Measurements from ENCODE around the gene HSF5.

DNA sequence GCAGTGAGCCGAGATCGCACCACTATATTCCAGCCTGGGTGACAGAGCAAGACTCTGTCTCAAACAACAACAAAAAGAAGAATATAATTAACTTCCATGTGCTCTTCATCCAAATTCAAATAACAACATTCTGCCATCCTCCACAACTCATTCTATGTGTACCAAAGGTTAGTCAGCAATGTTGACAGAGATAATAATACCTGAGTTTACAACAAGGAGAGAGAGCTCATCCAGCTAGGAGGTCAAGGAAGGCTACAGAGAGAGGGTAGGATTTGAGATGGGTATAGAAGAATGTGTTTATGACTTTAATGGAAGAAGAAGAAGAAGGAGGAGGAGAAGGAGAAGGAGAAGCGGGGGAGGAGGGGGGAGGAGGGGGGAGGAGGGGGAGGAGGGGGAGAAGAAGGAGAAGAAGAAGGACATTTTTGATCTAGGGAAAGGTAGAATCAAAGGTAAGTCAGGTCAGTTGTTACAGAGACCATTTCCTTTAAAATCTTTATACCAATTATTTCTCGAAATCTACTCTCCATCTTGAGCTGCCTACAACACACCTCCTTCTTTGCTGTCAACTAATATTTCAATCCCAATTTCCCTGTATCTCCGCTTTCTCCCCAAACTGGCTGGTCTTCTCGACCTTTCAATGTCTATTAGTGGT is 10.1 kb upstream of the HSF5 start:
- no peak for TF ChIP-seq PATZ1 (CRISPR knock-in tag; IDR thresholded peaks at IDR 0.05; ENCODE audit: borderline replicate concordance)
- TF ChIP-seq SNAI2 (CRISPR knock-in tag; IDR thresholded peaks at IDR 0.05): no peak
- no peak for TF ChIP-seq TOX (CRISPR knock-in tag; IDR thresholded peaks at IDR 0.05; ENCODE audit: borderline replicate concordance)
- TF ChIP-seq ZNF8 (CRISPR knock-in tag; IDR thresholded peaks at IDR 0.05): no peak
- TF ChIP-seq CREB5 (CRISPR knock-in tag; IDR thresholded peaks at IDR 0.05; ENCODE audit: low read depth): no peak
- no peak for TF ChIP-seq POU6F1 (CRISPR knock-in tag; IDR thresholded peaks at IDR 0.05; ENCODE audit: borderline replicate concordance, low read depth)
- TF ChIP-seq RARB (CRISPR knock-in tag; IDR thresholded peaks at IDR 0.05): no peak
- TF ChIP-seq, protein P1, sequence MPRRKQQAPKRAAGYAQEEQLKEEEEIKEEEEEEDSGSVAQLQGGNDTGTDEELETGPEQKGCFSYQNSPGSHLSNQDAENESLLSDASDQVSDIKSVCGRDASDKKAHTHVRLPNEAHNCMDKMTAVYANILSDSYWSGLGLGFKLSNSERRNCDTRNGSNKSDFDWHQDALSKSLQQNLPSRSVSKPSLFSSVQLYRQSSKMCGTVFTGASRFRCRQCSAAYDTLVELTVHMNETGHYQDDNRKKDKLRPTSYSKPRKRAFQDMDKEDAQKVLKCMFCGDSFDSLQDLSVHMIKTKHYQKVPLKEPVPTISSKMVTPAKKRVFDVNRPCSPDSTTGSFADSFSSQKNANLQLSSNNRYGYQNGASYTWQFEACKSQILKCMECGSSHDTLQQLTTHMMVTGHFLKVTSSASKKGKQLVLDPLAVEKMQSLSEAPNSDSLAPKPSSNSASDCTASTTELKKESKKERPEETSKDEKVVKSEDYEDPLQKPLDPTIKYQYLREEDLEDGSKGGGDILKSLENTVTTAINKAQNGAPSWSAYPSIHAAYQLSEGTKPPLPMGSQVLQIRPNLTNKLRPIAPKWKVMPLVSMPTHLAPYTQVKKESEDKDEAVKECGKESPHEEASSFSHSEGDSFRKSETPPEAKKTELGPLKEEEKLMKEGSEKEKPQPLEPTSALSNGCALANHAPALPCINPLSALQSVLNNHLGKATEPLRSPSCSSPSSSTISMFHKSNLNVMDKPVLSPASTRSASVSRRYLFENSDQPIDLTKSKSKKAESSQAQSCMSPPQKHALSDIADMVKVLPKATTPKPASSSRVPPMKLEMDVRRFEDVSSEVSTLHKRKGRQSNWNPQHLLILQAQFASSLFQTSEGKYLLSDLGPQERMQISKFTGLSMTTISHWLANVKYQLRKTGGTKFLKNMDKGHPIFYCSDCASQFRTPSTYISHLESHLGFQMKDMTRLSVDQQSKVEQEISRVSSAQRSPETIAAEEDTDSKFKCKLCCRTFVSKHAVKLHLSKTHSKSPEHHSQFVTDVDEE (CRISPR knock-in tag; IDR thresholded peaks at IDR 0.05): no peak
- no peak for TF ChIP-seq ZFP30 (CRISPR knock-in tag; IDR thresholded peaks at IDR 0.05)
- no peak for TF ChIP-seq ZFP3 (CRISPR knock-in tag; IDR thresholded peaks at IDR 0.05)
- TF ChIP-seq, protein P2, sequence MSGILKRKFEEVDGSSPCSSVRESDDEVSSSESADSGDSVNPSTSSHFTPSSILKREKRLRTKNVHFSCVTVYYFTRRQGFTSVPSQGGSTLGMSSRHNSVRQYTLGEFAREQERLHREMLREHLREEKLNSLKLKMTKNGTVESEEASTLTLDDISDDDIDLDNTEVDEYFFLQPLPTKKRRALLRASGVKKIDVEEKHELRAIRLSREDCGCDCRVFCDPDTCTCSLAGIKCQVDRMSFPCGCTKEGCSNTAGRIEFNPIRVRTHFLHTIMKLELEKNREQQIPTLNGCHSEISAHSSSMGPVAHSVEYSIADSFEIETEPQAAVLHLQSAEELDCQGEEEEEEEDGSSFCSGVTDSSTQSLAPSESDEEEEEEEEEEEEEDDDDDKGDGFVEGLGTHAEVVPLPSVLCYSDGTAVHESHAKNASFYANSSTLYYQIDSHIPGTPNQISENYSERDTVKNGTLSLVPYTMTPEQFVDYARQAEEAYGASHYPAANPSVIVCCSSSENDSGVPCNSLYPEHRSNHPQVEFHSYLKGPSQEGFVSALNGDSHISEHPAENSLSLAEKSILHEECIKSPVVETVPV (CRISPR knock-in tag; IDR thresholded peaks at IDR 0.05): no peak
- TF ChIP-seq ZC3H10 (CRISPR knock-in tag; IDR thresholded peaks at IDR 0.05): no peak
- no peak for TF ChIP-seq ARNTL (CRISPR knock-in tag; IDR thresholded peaks at IDR 0.05; ENCODE audit: borderline replicate concordance, low read depth)
